RWPE1 (cell line): ENCODE data around the gene TMEM144.

ENCODE experiments used
- CTCF ChIA-PET: fragments of 350-600 bp; sonication (Branson Sonifier 250); formaldehyde crosslinking; extraction: SDS; loops from one replicate; lab custom pipeline; 2021; lab: Yijun Ruan, JAX
- POLR2A ChIA-PET: fragments of 400-600 bp; formaldehyde crosslinking; extraction: SDS; loops from one replicate; lab custom pipeline; 2020; ENCODE audit warnings: antibody characterized with exemption; ENCODE audit not compliant: low non-redundant PET; lab: Yijun Ruan, JAX
- DNase-seq: peaks from one replicate; pipeline ENCODE4 v3.0.0; 2012; ENCODE audit warnings: low spot score
- H3K27ac ChIP-seq: fragments of 450-650 bp; 2 replicates; pipeline ENCODE4 v1.5.1; 2017
- CTCF ChIP-seq: fragments of 450-650 bp; conservative IDR thresholded peaks from 2 replicates; pipeline ENCODE4 v1.5.1; 2017; ENCODE audit warnings: low read depth, mild to moderate bottlenecking

Gene TMEM144

GRCh38 chr4:158238575-158238974, 28.3 kb downstream of the TMEM144 start:
- no peak for DNase-seq
- ChIA-PET POLR2A (no interaction called here), CTCF (no interaction called here)
- no peak overlapping the region for H3K27ac ChIP-seq
- no peak for TF ChIP-seq CTCF

- no peak for TF ChIP-seq CTCF
- no peak for DNase-seq
- no peak overlapping the region for H3K27ac ChIP-seq
- CTCF ChIA-PET, result interaction anchor here (0.7 kb wide), 1 partner anchor 1193 kb away, joined by 4 read pairs; no protein-coding TSS in a partner anchor
- POLR2A ChIA-PET, result no interaction called here
Measured at GRCh38 chr4:158239196-158239595, 28.9 kb downstream of the TMEM144 start.

GRCh38 chr4:158243071-158243470, 32.8 kb downstream of the TMEM144 start:
- no peak for TF ChIP-seq CTCF
- H3K27ac ChIP-seq, result no peak overlapping the region
- DNase-seq, result no peak
- ChIA-PET POLR2A (no interaction called here), CTCF (interaction anchor here (1.2 kb wide), 1 partner anchor 12 kb away, joined by 4 read pairs; no protein-coding TSS in a partner anchor)

DNA sequence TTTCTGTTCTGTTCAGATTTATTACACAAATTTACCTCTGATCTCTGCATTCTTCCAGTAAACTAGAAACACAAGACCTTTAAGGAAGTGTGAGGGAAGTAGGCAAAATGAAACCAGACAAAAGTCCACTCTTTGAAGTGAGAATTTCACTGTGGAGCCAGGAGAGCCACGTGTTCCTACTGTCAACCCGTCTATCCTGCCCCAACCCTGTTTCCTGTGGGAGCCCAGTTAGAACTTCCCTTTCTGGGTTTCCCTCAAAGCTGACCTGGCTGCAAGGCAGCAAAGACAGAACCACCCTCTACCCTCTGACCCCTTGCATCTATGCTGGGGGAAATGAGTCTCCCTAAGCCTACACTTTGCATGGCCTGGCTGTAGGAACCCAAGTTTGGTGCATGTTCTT, 40.0 kb downstream of the TMEM144 start:
- no peak for TF ChIP-seq CTCF
- CTCF ChIA-PET, result no interaction called here
- no peak overlapping the region for H3K27ac ChIP-seq
- POLR2A ChIA-PET, result no interaction called here
- no peak for DNase-seq

GRCh38 chr4:158253350-158253980, 43.2 kb downstream of the TMEM144 start:
- no peak overlapping the region for H3K27ac ChIP-seq
- TF ChIP-seq CTCF, result peak; percentile 67
- ChIA-PET POLR2A (no interaction called here), CTCF (interaction anchor here (0.6 to 1.0 kb wide), 2 partner anchors 8 to 61 kb away, joined by 3 to 4 read pairs; no protein-coding TSS in a partner anchor)
- DNase-seq, result peak; percentile 56

DNA sequence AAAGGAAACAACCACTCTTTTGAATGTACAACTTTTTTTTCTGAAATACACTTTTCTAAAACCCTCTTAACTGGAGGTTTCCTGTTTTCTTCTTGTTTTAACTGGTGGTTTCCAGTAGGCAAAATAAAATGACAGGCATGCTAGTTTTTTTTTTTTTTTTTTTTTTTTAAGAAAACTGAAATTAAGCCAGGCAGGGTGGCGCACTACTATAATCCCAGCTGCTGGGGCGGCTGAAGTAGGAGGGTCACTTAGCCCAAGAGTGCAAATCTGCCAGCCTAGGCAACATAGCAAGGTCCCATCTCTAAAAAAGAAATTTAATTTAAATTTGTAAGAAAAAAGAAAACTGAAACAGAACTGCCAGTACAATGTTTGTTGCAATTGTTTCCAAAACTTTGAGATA, 44.0 kb downstream of the TMEM144 start:
- TF ChIP-seq CTCF, result no peak
- H3K27ac ChIP-seq, result no peak overlapping the region
- DNase-seq, result no peak
- POLR2A ChIA-PET, result no interaction called here
- CTCF ChIA-PET, result interaction anchor here (0.6 to 2.4 kb wide), 4 partner anchors 9 to 395 kb away, joined by 3 to 11 read pairs (median 3); no protein-coding TSS in a partner anchor
